Measurements from ENCODE around the gene IVL.

Gene IVL, protein sequence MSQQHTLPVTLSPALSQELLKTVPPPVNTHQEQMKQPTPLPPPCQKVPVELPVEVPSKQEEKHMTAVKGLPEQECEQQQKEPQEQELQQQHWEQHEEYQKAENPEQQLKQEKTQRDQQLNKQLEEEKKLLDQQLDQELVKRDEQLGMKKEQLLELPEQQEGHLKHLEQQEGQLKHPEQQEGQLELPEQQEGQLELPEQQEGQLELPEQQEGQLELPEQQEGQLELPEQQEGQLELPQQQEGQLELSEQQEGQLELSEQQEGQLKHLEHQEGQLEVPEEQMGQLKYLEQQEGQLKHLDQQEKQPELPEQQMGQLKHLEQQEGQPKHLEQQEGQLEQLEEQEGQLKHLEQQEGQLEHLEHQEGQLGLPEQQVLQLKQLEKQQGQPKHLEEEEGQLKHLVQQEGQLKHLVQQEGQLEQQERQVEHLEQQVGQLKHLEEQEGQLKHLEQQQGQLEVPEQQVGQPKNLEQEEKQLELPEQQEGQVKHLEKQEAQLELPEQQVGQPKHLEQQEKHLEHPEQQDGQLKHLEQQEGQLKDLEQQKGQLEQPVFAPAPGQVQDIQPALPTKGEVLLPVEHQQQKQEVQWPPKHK

DNA sequence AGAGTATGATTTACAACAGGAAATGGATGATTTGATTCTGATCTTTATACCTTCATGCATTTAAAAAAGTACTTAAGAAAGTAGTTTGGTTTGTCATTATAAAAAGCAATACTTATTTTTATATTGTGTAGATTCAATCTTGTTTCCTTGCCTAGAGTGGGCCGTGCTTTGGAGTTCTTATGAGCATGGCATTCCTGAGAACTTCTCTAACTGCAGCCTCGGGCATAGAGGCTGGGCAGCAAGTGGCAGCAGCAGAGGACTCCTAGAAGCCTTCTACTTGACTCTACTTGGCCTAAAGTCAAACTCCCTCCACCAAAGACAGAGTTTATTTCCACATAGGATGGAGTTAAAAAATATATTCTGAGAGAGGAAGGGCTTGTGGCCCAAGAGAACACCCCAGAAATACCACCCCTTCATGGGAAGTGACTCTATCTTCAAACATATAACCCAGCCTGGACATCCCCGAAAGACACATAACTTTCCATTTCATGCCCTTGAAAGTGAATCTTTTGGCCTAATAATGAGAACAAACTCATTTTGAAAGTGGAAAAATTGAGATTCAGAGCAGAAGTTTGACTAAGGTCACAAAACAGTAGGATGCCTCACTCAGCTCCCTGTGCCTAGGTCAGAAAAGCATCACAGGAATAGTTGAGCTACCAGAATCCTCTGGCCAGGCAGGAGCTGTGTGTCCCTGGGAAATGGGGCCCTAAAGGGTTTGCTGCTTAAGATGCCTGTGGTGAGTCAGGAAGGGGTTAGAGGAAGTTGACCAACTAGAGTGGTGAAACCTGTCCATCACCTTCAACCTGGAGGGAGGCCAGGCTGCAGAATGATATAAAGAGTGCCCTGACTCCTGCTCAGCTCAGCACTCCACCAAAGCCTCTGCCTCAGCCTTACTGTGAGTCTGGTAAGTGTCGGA, at the start of gene IVL:
Gene IVL, plus strand, starts transcription at position 861 of the 916 bp plus-strand sequence. CDS start 1,252 bp downstream, outside the sequence.
- no peak for DNase-seq (ENCODE audit: low read depth in 2 of 2)

DNA sequence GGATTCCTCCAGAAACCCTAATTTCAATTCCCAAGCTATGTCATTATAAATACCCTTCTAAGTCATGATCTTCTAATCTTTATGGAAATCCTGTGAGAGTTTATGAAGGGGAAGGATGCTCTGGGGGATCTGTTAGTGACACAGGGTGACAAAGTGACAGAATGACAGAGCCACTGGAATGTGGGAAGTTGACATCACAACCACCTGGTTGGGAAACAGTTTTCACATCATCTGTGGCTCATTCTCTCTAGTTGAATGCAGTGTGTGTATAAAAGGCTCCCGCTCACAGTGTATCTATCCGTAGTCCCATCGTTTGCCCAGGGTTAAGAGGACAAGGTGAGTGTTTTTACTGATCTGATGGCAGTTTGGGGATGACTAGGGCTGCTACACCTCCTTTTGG, 48.6 kb upstream of the IVL start, which contains the start of gene LCE7A:
Gene LCE7A, plus strand, starts transcription at position 301 of the 400 bp plus-strand sequence. CDS start 702 bp downstream, outside the sequence.
- no peak for DNase-seq (ENCODE audit: low read depth in 2 of 2)

DNA sequence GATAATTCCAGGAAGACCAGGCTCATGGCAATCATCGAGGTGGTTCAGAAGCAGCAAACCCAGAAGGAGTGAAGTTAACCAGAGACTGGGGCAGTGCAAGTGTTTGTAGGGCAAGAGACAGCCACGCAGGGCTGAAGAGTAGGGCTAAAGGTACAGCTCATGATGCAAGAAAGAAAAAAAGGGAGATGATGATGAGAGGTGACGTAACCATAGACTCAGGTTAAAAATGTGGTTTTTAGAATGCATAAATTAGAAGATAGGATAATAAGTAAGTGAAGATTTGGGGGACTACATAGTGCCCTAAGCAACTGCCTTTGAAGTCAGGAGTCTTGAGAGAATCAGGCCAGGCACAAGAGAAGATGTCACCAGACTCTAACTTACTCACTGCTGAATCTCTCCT, 48.2 kb upstream of the IVL start:
- DNase-seq (ENCODE audit: low read depth in 2 of 2) = no peak

DNA sequence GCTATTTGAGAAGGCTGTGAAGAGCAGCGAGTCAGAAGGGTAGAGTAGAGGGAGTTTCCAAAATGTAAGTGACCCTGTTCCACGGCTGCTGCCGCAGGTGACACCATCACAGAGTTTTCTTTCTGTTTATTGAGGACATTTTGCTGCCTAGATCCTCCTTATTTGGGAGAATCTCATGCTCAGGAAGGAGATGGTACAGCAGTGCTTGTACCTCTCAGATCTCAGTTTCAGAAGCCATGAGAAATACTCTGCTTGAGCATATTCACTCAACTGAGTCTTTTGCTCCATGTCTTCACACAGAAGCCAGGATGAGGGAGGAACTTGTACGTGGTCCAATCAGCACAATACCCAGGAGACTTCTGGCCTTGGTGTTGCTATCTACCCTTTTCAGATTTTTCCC, 47.0 kb upstream of the IVL start:
- no peak for DNase-seq (ENCODE audit: low read depth in 2 of 2)

DNA sequence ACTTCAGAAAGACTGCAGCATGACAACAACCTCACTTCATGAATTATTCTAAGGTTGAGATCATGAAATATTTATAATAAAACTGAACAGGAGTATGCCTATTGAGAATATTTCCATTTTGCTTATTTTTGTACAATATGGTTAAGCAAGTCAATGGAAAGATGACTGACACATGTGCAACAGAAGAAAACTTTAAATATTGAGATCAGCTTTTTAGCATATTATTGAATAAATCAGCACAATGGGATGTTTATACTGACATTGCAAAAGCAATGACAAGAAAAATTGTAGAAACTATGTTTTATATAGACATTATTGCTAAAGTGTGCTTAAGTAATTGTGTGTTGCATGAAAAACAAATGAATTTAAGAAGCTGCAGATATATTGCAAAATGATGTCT, 43.9 kb upstream of the IVL start:
- DNase-seq (ENCODE audit: low read depth in 2 of 2) = no peak

DNA sequence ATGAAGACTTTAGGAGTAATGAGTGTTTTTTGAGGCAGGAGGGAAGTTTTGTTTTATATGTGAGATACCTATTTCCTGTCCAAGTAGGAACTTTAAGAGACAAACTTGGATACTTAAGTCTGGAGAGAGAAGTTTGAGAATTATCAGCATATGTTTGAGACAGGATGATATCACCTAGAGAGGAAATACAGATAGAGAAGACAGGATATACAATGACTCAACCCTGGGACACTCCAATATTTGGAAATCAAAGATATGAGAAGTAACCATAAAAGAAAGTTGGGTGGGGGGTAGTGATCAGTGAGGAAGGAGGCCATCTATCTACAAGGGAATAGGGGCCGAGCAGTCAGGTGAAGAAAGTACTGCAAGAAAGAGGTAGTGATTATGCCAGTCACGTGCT, 42.0 kb upstream of the IVL start:
- no peak for DNase-seq (ENCODE audit: low read depth in 2 of 2)

DNA sequence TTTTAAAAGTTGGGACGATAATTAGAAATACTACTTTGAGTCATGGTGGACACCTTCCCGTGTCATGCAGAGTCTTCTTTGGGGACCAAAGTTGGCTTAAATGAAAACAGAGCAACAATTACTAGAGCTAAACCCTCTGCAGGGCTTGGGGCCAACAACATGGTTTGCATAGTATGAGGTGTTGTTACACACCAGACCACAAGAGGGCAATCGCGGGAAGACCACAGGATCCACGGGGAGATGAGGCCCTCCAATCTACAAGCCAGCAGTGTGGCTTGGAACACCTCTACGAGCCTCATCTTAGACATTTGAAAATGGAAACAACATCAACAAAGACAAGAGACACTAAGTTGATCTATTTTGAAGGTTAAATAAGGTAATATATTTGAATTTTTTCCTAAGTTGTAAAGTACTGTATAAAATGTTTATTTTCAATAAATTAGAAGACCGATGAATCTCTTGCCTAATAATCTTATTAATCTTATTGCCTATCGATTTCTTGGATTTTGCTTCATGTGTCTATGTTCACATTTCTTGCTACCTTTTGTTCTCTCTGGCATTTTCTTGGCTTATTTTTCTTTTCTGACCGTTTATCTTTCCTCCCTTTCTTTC, 38.4 kb upstream of the IVL start:
- DNase-seq (ENCODE audit: low read depth in 2 of 2) = peak; percentile 13 to 36

DNA sequence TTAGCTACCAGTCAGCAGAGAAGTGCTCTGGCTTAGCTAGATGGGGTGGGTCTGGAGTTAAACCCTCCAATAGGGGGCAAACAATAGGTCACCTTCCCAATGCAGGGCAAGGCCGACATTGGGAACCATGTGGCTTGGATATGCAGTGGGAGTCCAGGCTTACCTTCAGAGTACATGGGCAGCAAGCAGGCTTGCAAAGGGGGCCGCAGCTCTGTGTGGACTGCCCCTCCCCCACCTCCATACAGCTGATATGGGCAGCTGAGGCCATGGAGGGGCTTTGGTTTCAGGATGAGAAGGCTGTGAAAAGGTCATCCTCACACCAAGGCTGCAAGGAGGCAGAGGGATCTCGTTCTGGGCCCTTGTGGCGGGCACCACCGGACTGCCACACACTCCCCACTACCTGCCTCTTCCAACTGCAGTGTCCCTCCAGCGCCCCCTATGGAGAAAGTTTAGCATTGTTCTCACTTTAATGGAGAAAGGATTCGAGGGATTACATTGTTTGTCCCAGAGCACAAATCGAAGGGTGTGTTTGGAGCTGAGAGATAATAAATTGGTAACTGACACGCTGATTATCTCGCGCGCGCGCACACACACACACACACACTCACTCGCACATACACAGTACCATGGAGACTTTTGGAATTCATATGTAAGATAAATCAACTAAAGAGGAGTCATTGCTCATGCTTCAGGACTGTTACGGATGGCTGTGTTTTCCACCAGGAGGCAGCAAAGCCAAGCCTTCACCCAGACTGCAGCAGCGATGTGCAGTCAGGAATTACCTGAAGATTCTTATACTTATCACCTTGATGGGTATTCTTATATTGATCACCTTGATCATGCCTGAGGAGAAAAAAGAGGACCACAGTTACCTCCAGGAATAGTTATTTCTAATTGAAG, 37.3 kb upstream of the IVL start:
- no peak for DNase-seq (ENCODE audit: low read depth in 2 of 2)

DNA sequence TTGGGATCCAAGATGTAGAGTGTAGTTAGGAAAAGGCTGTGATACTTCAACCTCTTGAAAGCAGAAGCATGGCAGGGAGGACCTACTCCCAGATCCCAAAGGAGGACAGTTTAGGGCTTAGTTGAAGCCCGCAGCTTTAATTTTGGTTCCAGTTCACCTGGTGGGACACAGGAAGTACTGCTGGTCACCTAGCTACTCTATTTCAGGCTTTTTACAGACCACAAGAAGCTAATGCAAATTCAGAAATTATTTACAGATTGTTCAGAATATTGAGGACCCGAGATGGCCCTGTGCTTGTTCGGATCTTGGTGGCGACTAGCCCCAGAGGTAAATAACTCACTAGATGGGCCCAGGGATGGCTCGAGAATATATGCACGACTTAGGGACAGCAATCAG, 36.6 kb upstream of the IVL start:
- no peak for DNase-seq (ENCODE audit: low read depth in 2 of 2)

DNA sequence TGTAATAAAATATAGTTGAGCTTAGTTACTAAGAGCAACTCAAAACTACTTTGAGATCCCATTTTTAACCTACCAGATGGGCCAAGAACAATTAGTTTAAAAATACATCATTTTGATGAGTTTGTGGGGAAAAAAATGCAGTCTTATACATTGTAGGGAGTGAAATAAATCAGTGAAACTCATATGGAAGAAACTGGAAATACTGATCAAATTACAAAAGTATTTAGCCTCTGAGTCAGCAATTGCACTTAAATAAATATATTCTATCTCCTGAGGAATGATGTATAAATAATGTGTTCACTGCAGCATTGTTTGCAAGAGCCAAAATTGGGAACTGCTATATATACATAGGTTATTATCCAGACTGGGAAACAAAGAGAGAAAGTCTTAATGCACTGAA, 34.9 kb upstream of the IVL start:
- no peak for DNase-seq (ENCODE audit: low read depth in 2 of 2)

DNA sequence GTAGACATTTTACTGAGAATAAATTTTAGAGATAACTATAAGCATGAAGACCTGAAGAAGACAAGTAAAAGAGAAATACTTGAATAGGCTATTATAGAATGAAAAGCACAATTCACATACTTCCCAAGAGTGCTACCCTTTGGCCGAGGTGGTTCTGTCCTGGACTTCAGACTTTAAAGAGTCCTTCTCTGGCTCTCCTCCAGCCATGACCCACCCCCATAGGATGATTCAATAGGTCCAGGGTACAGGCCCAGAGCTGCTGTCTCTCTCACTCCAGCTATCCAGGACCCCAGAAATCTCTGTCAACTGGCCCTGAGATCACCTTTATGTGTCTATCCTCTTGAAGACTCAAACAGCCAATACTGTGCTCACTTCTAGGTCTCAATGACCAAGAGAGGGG, 31.5 kb upstream of the IVL start:
- no peak for DNase-seq (ENCODE audit: low read depth in 2 of 2)

DNA sequence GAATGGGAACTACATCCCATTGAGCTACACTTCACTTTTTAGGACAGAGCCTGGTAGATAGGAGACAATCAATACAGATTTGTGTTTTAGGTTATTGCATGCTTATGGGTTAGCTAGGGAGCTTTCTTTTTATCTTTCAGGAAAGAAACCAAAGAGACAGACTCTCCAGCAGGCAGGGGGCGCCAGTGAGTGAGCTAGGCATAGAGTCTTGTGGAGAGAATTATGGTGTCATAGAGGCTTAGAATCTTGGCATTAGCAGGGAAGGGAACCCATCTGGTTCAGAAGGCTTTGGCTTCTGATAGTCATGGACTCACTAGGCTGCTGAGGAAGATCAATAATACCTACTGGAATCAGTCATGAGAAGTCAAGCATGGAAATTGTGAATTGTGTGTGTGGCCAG, 30.3 kb upstream of the IVL start, which contains the start of gene SMCP:
Gene SMCP, plus strand, starts transcription at position 281 of the 400 bp plus-strand sequence. CDS start 6,101 bp downstream, outside the sequence.
- no peak for DNase-seq (ENCODE audit: low read depth in 2 of 2)

DNA sequence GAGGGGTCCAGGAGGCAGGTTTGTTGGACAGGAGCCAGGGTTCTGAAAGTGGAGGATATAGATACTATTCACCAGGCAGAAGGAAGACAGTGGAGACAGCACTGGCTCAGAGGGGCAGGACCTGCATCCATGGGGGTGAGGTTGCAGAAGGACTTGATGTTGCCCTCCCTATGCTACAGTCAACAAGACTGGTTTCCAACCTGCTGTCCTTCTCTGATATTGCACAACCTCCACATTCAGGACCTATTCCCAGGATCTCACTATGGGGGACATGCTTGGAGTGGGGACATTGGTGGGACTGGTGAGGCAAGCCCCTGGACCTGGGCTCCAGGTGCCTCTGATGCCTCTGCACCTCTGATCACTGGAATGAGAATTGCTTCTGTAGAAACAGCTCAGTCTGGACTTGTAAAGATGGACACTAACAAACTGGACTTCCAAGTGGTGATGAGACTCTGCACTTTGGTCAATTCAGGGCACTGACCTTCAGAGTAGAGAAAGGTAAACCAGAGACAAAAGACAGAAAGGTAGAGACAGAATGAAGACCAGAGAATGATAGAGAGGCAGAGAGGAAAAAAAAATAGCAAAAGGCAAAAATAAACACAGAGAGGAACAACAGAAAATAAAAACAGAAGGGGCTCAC, 28.7 kb upstream of the IVL start:
- DNase-seq (ENCODE audit: low read depth in 2 of 2) = no peak

DNA sequence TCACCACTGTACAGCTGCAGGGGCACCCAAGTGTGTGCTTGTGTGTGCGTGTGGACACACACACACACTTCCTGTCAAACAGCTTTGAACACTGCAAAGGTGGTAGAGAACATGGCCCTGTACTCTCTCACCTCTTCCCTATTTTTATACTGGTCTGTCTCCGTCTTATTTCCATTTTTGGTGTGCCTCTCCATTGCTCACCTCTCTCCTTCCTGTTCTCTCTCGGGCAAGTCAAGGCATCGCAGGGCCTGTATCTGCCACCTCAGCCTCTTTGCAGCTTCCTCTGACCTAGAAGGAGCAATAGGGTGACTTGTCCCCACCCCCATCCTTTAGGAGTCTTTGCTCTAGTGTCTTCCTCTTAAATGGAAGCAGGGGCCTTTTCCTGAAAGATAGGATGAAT, 28.0 kb upstream of the IVL start:
- DNase-seq (ENCODE audit: low read depth in 2 of 2) = no peak

DNA sequence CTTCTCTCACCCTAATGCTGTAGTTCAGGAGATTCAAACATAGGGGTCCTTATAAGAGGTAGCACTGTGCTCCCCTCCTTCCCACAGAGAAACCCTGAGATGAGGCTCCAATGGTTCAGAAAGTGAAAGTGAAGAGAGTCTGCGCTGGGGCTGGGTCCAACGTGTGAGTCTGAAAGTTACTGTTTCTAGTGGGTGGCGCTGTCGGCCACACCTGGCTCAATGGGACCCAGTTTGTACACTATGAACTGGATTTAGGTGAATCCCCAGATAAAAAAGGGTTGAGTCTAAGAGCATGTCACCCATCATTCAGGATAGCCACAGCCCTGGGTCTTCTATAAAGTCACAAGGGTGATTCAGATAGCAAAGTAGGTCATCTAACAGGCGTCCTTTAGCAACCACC, 27.4 kb upstream of the IVL start:
- DNase-seq (ENCODE audit: low read depth in 2 of 2) = no peak

DNA sequence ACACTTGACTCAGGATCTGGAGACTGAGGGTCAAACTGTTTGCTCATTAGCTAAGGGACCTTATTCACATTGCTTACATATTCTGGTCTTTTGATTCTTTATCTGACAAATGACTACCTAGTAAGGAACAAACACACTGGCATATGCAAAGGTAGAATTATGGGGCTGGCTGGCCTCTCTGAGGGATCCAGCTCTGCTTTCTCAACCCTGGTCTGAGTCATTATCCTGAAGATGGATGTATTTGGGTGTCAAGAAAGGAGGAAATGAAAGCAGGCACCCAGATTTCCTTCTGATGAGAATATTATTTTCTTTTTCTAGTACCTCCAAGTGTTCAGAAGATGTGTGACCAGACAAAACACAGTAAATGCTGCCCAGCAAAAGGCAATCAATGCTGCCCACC, 24.3 kb upstream of the IVL start:
- no peak for DNase-seq (ENCODE audit: low read depth in 2 of 2)

DNA sequence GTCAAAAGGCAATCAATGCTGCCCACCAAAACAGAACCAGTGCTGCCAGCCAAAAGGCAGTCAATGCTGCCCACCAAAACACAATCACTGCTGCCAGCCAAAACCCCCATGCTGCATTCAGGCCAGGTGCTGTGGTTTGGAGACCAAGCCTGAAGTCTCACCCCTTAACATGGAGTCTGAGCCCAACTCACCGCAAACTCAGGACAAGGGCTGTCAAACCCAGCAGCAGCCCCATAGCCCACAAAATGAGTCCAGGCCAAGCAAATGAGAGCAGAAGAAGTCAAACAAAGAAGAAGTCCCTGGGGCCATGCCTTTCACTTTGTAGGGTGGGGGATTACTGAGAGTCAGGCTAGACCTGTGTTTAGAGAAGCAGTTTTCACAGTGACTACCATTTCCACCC, 23.8 kb upstream of the IVL start:
- no peak for DNase-seq (ENCODE audit: low read depth in 2 of 2)

DNA sequence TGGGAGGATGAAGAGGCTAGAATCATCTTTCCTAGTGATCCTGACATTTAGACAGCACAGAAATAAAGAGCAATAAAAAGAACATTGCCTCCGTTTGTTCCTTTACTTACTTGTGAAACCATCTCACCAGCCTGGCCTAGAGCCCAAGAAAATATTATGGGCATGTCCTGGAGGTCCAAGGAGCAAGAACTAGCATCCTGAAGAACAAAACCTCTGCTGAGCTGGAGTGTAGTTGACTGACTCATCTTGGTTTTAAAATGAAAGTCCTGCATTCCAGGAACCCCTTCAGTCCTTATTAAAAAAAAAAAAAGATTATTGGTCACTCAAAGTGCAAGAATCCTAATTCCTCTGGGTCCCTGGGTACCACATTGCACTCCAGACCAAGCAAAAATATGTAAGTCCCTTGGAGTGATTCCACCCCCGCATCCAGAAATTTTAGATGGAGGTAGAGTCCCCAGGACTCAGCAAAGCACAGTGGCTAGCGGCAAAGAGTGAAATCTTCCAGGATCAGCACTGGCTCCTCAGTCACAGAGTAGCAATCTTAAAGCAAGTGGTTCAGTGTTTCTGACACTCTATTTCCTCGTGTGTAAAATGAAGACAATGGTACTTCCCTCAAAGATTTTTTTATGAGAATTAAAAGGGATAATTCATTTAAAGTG, 23.3 kb upstream of the IVL start:
- no peak for DNase-seq (ENCODE audit: low read depth in 2 of 2)

DNA sequence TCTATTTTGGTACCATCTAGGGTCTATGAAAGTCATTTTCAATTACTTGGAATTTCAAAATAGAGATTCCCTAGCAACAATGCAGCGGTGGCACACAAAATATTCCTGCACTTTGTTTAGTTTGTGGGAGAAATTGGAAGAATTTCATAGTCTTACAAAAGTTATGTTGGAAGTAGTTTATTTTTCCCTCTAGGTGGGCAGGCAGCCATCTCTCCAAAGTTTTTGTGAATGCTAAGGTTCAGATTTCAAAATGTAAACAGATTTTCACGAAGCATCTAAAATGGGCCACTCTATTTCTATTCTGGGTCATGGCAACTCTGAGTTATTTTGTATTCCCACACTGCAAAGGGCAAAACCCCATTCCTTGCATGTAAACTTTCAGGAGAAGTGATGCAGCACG, 22.3 kb upstream of the IVL start:
- DNase-seq (ENCODE audit: low read depth in 2 of 2) = no peak

All from stimulated activated CD8-positive, alpha-beta memory T cell treated with anti-CD3 and anti-CD28 coated beads, Interleukin-15, amount 100 ng/mL, for 48 hours (primary cell).